Tibial nerve (tissue), 4 donors: ENCODE results near the gene LRP4. TPM values are rescaled to one million over a fixed set of nuclear protein-coding genes. Genes with fewer than 3 reads are reported as not detected.

Experiments
- DNase-seq, 2 donors: peaks; one replicate each; pipeline ENCODE4 v3.0.0-alpha.2; 2019; ENCODE audit warnings: low spot score in 2 of 2
- H3K27ac ChIP-seq, 4 donors: fragments of 200-600 bp; sonication (generic) in 3 of 4; one replicate each; pipeline ENCODE4 v1.5.1; 2017 to 2019; ENCODE audit warnings: mild to moderate bottlenecking in 1 of 4
- H3K27me3 ChIP-seq, 2 donors: fragments of 200-600 bp; sonication (generic) in 1 of 2; one replicate each; pipeline versions ENCODE4 v1.5.1 to v1.6.0; 2017 to 2019
- H3K36me3 ChIP-seq, 3 donors: fragments of 200-600 bp; sonication (generic); one replicate each; pipeline ENCODE4 v1.5.1; 2018 to 2019
- H3K4me1 ChIP-seq, 4 donors: fragments of 200-600 bp; sonication (generic) in 3 of 4; one replicate each; pipeline ENCODE4 v1.5.1; 2017 to 2019
- H3K4me3 ChIP-seq, 4 donors: fragments of 200-600 bp; sonication (generic) in 3 of 4; one replicate each; pipeline ENCODE4 v1.5.1; 2017 to 2019; ENCODE audit warnings: mild to moderate bottlenecking in 1 of 4, moderate library complexity in 1 of 4
- H3K9me3 ChIP-seq, 4 donors: fragments of 200-600 bp; sonication (generic) in 3 of 4; one replicate each; pipeline ENCODE4 v1.5.1; 2017 to 2019
- CTCF ChIP-seq, 5 experiments: fragments of 200-600 bp in 3 of 5; fragments of 450-650 bp in 2 of 5; sonication (generic) in 3 of 5; IDR thresholded peaks; one replicate each; pipeline ENCODE4 v1.5.1; 2016 to 2019; ENCODE audit warnings: antibody characterized with exemption in 5 of 5, mild to moderate bottlenecking in 3 of 5, moderate library complexity in 2 of 5
- EP300 ChIP-seq, 2 donors: sonication (generic); formaldehyde crosslinking; IDR thresholded peaks; one replicate each; pipeline ENCODE4 v1.6.1; 2017; ENCODE audit warnings: antibody characterized with exemption in 2 of 2, mild to moderate bottlenecking in 1 of 2
- POLR2A ChIP-seq, 2 donors: fragments of 450-650 bp; IDR thresholded peaks; one replicate each; pipeline ENCODE4 v1.6.1; 2017; ENCODE audit warnings: antibody characterized with exemption in 2 of 2, mild to moderate bottlenecking in 2 of 2, moderate library complexity in 2 of 2
- WGBS, 2 donors: methylation state at CpG; one replicate each; pipeline ENCODE4 v1.1.5; 2018; 5-methylcytosine and 5-hydroxymethylcytosine counted together
- total RNA-seq, 4 donors: library from RNA; depleted of rRNA; stranded (reverse); fragments of >200 nt; gene quantifications; one replicate each; pipeline ENCODE4 v1.1.0, GENCODE V29; 2016

LRP4 gene
- total RNA-seq, 4 donors from 2014 or later = 24.3 to 105 (median 52.9) TPM

GRCh38 chr11:46895821-46896220 is 22.5 kb downstream of the LRP4 start:
- no peaks in the 10 kb centered on the region for H3K27me3 ChIP-seq
- peaks cover 0 to 9% (median 0%) of the 10 kb centered on the region in 4 donors for H3K4me1 ChIP-seq
- DNase-seq = no peak

GRCh38 chr11:46894961-46895360 is 23.4 kb downstream of the LRP4 start:
- H3K9me3 ChIP-seq = no peaks in the 10 kb centered on the region
- TF ChIP-seq POLR2A (IDR thresholded peaks at IDR 0.05) (no peak), EP300 (IDR thresholded peaks at IDR 0.05) (no peak), CTCF (IDR thresholded peaks at IDR 0.05) (no peak)
- no peak overlapping the region for H3K4me3 ChIP-seq
- H3K4me1 ChIP-seq = peaks cover 0 to 9% (median 0%) of the 10 kb centered on the region in 4 donors
- H3K36me3 ChIP-seq = peaks cover 0 to 34% (median 0%) of the 10 kb centered on the region in 3 donors
- 86 to 90% methylated on average over 10 of the region's 10 CpGs for WGBS, 2 donors
- H3K27ac ChIP-seq = no peak overlapping the region
- DNase-seq = no peak
- no peaks in the 10 kb centered on the region for H3K27me3 ChIP-seq

More at GRCh38 chr11:46895821-46896220, 22.5 kb downstream of the LRP4 start:
- Histone ChIP-seq H3K27ac (no peak overlapping the region), H3K36me3 (peaks cover 0 to 34% (median 0%) of the 10 kb centered on the region in 3 donors), H3K4me3 (no peak overlapping the region), H3K9me3 (no peaks in the 10 kb centered on the region)
- WGBS, 2 donors = 68 to 72% methylated on average over 4 to 9 of the region's 10 CpGs
- TF ChIP-seq POLR2A (IDR thresholded peaks at IDR 0.05) (no peak), CTCF (IDR thresholded peaks at IDR 0.05) (no peak), EP300 (IDR thresholded peaks at IDR 0.05) (no peak)

GRCh38 chr11:46894506-46894905 is 23.8 kb downstream of the LRP4 start:
- 94 to 97% methylated on average over 14 of the region's 16 CpGs for WGBS, 2 donors
- H3K9me3 ChIP-seq = no peaks in the 10 kb centered on the region
- peaks cover 0 to 30% (median 0%) of the 10 kb centered on the region in 3 donors for H3K36me3 ChIP-seq
- H3K4me1 ChIP-seq = peaks cover 0 to 9% (median 0%) of the 10 kb centered on the region in 4 donors
- no peaks in the 10 kb centered on the region for H3K27me3 ChIP-seq
- TF ChIP-seq CTCF (IDR thresholded peaks at IDR 0.05) (no peak), EP300 (IDR thresholded peaks at IDR 0.05) (no peak), POLR2A (IDR thresholded peaks at IDR 0.05) (no peak)
- no peak overlapping the region for H3K4me3 ChIP-seq
- DNase-seq = no peak
- no peak overlapping the region for H3K27ac ChIP-seq

- H3K27ac ChIP-seq = no peak overlapping the region
- H3K4me1 ChIP-seq = peaks cover 0 to 9% (median 0%) of the 10 kb centered on the region in 4 donors
- H3K36me3 ChIP-seq = peaks cover 0 to 29% (median 0%) of the 10 kb centered on the region in 3 donors
- WGBS, 2 donors = 93 to 95% methylated on average over 7 to 9 of the region's 9 CpGs
- DNase-seq = no peak
- no peak for TF ChIP-seq POLR2A (IDR thresholded peaks at IDR 0.05)
- TF ChIP-seq CTCF (IDR thresholded peaks at IDR 0.05) = no peak
- no peak for TF ChIP-seq EP300 (IDR thresholded peaks at IDR 0.05)
- H3K4me3 ChIP-seq = no peak overlapping the region
- H3K9me3 ChIP-seq = no peaks in the 10 kb centered on the region
- no peaks in the 10 kb centered on the region for H3K27me3 ChIP-seq
Measured at GRCh38 chr11:46892838-46893237, 25.5 kb downstream of the LRP4 start.

GRCh38 chr11:46892109-46892508 is 26.2 kb downstream of the LRP4 start:
- Histone ChIP-seq H3K9me3 (no peaks in the 10 kb centered on the region), H3K27ac (no peak overlapping the region), H3K36me3 (peaks cover 0 to 29% (median 0%) of the 10 kb centered on the region in 3 donors), H3K4me3 (no peak overlapping the region), H3K27me3 (no peaks in the 10 kb centered on the region), H3K4me1 (peaks cover 0 to 9% (median 0%) of the 10 kb centered on the region in 4 donors)
- DNase-seq = no peak
- WGBS, 2 donors = 88 to 90% methylated on average over 2 of the region's 2 CpGs
- TF ChIP-seq CTCF (IDR thresholded peaks at IDR 0.05) = no peak
